HEK293 (cell line): Measurements from ENCODE around the gene LY86.

Source experiments
- ZBTB21 ChIP-seq: fragments of 450-650 bp; formaldehyde crosslinking; IDR thresholded peaks from 2 replicates; pipeline ENCODE4 v1.5.1; 2017; ENCODE audit warnings: missing biosample characterization, missing genetic modification characterization
- TF ChIP-seq, protein P1 (sequence below): fragments of 450-650 bp; formaldehyde crosslinking; IDR thresholded peaks from 2 replicates; pipeline ENCODE4 v1.5.1; 2016; ENCODE audit warnings: missing biosample characterization, missing genetic modification characterization

DNA sequence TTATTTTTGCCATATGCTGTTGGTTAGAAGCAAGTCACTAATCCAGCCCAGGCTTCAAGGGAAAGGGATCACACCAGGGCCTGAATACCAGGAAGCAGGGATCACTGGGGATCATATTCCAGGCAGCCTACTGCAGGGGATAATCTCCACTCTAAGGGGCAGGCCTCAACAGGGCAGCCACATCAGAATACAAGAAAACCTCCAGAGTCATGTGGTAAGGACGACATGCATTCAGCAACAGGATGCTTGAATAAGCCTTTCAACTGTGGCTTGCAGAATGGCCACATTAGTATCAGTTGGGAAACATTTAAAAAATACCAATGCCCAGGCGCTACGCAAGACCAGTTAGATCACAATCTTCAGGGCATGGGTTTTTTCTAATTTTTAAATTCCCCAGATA, 109.1 kb downstream of the LY86 start:
- TF ChIP-seq, protein P1, sequence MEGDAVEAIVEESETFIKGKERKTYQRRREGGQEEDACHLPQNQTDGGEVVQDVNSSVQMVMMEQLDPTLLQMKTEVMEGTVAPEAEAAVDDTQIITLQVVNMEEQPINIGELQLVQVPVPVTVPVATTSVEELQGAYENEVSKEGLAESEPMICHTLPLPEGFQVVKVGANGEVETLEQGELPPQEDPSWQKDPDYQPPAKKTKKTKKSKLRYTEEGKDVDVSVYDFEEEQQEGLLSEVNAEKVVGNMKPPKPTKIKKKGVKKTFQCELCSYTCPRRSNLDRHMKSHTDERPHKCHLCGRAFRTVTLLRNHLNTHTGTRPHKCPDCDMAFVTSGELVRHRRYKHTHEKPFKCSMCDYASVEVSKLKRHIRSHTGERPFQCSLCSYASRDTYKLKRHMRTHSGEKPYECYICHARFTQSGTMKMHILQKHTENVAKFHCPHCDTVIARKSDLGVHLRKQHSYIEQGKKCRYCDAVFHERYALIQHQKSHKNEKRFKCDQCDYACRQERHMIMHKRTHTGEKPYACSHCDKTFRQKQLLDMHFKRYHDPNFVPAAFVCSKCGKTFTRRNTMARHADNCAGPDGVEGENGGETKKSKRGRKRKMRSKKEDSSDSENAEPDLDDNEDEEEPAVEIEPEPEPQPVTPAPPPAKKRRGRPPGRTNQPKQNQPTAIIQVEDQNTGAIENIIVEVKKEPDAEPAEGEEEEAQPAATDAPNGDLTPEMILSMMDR (tag by site-specific recombination), result no peak
- TF ChIP-seq ZBTB21, result no peak
